Neural cell (in vitro differentiated cells): Measurements from ENCODE around the gene PES1. TPM values are rescaled to one million over a fixed set of nuclear protein-coding genes. Genes with fewer than 3 reads are reported as not detected.

Experiments used
- H2AFZ ChIP-seq: fragments of 200-600, 300-800 bp; sonication (generic), shearing (Covaris generic); 2 replicates; pipeline ENCODE4 v1.6.0; 2014; ENCODE audit warnings: low read depth, mild to moderate bottlenecking, antibody characterized with exemption, low read length, moderate library complexity
- H3F3A ChIP-seq: fragments of 200-600 bp; shearing (Covaris generic); 2 replicates; pipeline ENCODE4 v1.6.1; 2016; ENCODE audit warnings: mild to moderate bottlenecking, moderate library complexity, mixed read lengths, antibody characterized with exemption, low read length; ENCODE audit not compliant: insufficient read depth, poor library complexity, severe bottlenecking
- H3K27ac ChIP-seq: fragments of 200-600, 300-800 bp; sonication (generic), shearing (Covaris generic); 2 replicates; pipeline ENCODE4 v1.5.1; 2014; ENCODE audit warnings: mild to moderate bottlenecking, low read length, moderate library complexity
- H3K27me3 ChIP-seq: fragments of 300-800, 200-600 bp; sonication (generic), shearing (Covaris generic); 2 replicates; pipeline ENCODE4 v1.6.0; 2014; ENCODE audit warnings: mild to moderate bottlenecking, low read depth, low read length, moderate library complexity; ENCODE audit not compliant: insufficient read depth
- H3K36me3 ChIP-seq: fragments of 300-800, 200-600 bp; sonication (generic), shearing (Covaris generic); 2 replicates; pipeline ENCODE4 v1.5.1; 2014; ENCODE audit warnings: mild to moderate bottlenecking, antibody characterized with exemption, low read length, moderate library complexity; ENCODE audit not compliant: insufficient read depth
- H3K4me2 ChIP-seq: fragments of 300-800, 200-600 bp; sonication (generic), shearing (Covaris generic); 2 replicates; pipeline ENCODE4 v1.6.0; 2014; ENCODE audit warnings: mild to moderate bottlenecking, low read length
- H3K4me3 ChIP-seq: fragments of 300-800, 200-600 bp; sonication (generic), shearing (Covaris generic); 2 replicates; pipeline ENCODE4 v1.5.1; 2014; ENCODE audit warnings: mild to moderate bottlenecking, low read length, moderate library complexity
- H3K79me2 ChIP-seq: fragments of 200-600 bp; shearing (Covaris generic); replicated peaks from 2 replicates; pipeline ENCODE4 v1.6.0; 2014; ENCODE audit warnings: mild to moderate bottlenecking, low read length, moderate library complexity; ENCODE audit not compliant: insufficient read depth
- H3K9ac ChIP-seq: fragments of 300-800, 200-600 bp; sonication (generic), shearing (Covaris generic); 2 replicates; pipeline ENCODE4 v1.6.1; 2016; ENCODE audit warnings: mild to moderate bottlenecking, low read length, mixed read lengths
- H3K9me2 ChIP-seq: fragments of 200-600 bp; shearing (Covaris generic); 2 replicates; pipeline ENCODE4 v1.6.1; 2016; ENCODE audit warnings: mild to moderate bottlenecking, low read length, mixed read lengths; ENCODE audit not compliant: insufficient read depth
- H3K9me3 ChIP-seq: fragments of 200-600, 300-800 bp; sonication (generic), shearing (Covaris generic); 2 replicates; pipeline ENCODE4 v1.6.1; 2016; ENCODE audit warnings: mild to moderate bottlenecking, mixed run types, low read length, moderate library complexity, mixed read lengths
- H4K20me1 ChIP-seq: fragments of 200-600 bp; shearing (Covaris generic); 2 replicates; pipeline ENCODE4 v1.6.1; 2016; ENCODE audit warnings: mild to moderate bottlenecking, mixed run types; ENCODE audit not compliant: insufficient read depth
- EP300 ChIP-seq: fragments of 450-650 bp; conservative IDR thresholded peaks from 2 replicates; pipeline ENCODE4 v1.6.1; 2014; ENCODE audit warnings: antibody characterized with exemption, mild to moderate bottlenecking, moderate library complexity; ENCODE audit not compliant: poor library complexity, severe bottlenecking
- EZH2 ChIP-seq: fragments of 200-600, 300-800 bp; shearing (Covaris generic), sonication (generic); IDR thresholded peaks from 2 replicates; pipeline ENCODE4 v1.6.1; 2014; ENCODE audit warnings: antibody characterized with exemption, low read length, borderline replicate concordance, mild to moderate bottlenecking; ENCODE audit not compliant: insufficient read depth, poor library complexity, severe bottlenecking
- MXI1 ChIP-seq: fragments of 450-650 bp; conservative IDR thresholded peaks from 2 replicates; pipeline ENCODE4 v1.6.1; 2014; ENCODE audit warnings: antibody characterized with exemption, mild to moderate bottlenecking; ENCODE audit not compliant: poor library complexity, severe bottlenecking
- POLR2AphosphoS5 ChIP-seq: IDR thresholded peaks from 2 replicates; pipeline ENCODE4 v1.6.1; 2012
- RAD21 ChIP-seq: fragments of 450-650 bp; conservative IDR thresholded peaks from 2 replicates; pipeline ENCODE4 v1.6.1; 2014; ENCODE audit warnings: antibody characterized with exemption, mild to moderate bottlenecking, moderate library complexity
- REST ChIP-seq: IDR thresholded peaks from 2 replicates; pipeline ENCODE4 v1.6.1; 2012; ENCODE audit warnings: borderline replicate concordance
- SMC3 ChIP-seq: fragments of 450-650 bp; conservative IDR thresholded peaks from 2 replicates; pipeline ENCODE4 v1.6.1; 2014; ENCODE audit warnings: antibody characterized with exemption, mild to moderate bottlenecking, moderate library complexity; ENCODE audit not compliant: poor library complexity
- TAF1 ChIP-seq: IDR thresholded peaks from 2 replicates; pipeline ENCODE4 v1.6.1; 2012; ENCODE audit warnings: low read depth
- polyA plus RNA-seq: library from polyadenylated mRNA; depleted of rRNA; stranded (reverse); fragments of >200 nt; gene quantifications from 2 replicates; pipeline ENCODE4 v1.2.3, GENCODE V29; 2014
- TF ChIP-seq, protein P1 (sequence below): fragments of 450-650 bp; IDR thresholded peaks from 2 replicates; pipeline ENCODE4 v1.5.1; 2014; ENCODE audit warnings: antibody characterized with exemption, mild to moderate bottlenecking, moderate library complexity; ENCODE audit not compliant: poor library complexity, severe bottlenecking

PES1 gene
- polyA plus RNA-seq, 1 donor from 2014 or later = 44.1 TPM

- Histone ChIP-seq H3K4me2 (no peak overlapping the region), H3K79me2 (no peaks in the 10 kb centered on the region), H3K9me3 (no peaks in the 10 kb centered on the region), H3K27me3 (no peaks in the 10 kb centered on the region), H3F3A (no peaks in the 10 kb centered on the region), H3K27ac (no peak overlapping the region), H3K9me2 (no peaks in the 10 kb centered on the region), H3K9ac (no peak overlapping the region), H4K20me1 (no peaks in the 10 kb centered on the region), H3K36me3 (no peaks in the 10 kb centered on the region), H3K4me3 (no peak overlapping the region), H2AFZ (no peak overlapping the region)
- TF ChIP-seq, protein P1, sequence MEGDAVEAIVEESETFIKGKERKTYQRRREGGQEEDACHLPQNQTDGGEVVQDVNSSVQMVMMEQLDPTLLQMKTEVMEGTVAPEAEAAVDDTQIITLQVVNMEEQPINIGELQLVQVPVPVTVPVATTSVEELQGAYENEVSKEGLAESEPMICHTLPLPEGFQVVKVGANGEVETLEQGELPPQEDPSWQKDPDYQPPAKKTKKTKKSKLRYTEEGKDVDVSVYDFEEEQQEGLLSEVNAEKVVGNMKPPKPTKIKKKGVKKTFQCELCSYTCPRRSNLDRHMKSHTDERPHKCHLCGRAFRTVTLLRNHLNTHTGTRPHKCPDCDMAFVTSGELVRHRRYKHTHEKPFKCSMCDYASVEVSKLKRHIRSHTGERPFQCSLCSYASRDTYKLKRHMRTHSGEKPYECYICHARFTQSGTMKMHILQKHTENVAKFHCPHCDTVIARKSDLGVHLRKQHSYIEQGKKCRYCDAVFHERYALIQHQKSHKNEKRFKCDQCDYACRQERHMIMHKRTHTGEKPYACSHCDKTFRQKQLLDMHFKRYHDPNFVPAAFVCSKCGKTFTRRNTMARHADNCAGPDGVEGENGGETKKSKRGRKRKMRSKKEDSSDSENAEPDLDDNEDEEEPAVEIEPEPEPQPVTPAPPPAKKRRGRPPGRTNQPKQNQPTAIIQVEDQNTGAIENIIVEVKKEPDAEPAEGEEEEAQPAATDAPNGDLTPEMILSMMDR = no peak
- TF ChIP-seq TAF1 = no peak
- no peak for TF ChIP-seq EZH2
- no peak for TF ChIP-seq EP300
- no peak for TF ChIP-seq MXI1
- TF ChIP-seq SMC3 = no peak
- TF ChIP-seq REST = no peak
- TF ChIP-seq RAD21 = no peak
- TF ChIP-seq POLR2AphosphoS5 = no peak
These were observed 5.2 kb upstream of the PES1 start for GRCh38 chr22:30596886-30597285.

GRCh38 chr22:30596199-30596598 is 4.5 kb upstream of the PES1 start:
- TF ChIP-seq TAF1 = no peak
- TF ChIP-seq MXI1 = no peak
- no peak for TF ChIP-seq EP300
- TF ChIP-seq EZH2 = no peak
- TF ChIP-seq REST = no peak

More at GRCh38 chr22:30596199-30596598, 4.5 kb upstream of the PES1 start:
- no peak overlapping the region for H3K27ac ChIP-seq
- no peak overlapping the region for H3K4me2 ChIP-seq
- no peaks in the 10 kb centered on the region for H3K36me3 ChIP-seq
- no peaks in the 10 kb centered on the region for H3F3A ChIP-seq
- H3K9ac ChIP-seq = no peak overlapping the region
- no peaks in the 10 kb centered on the region for H4K20me1 ChIP-seq
- H2AFZ ChIP-seq = no peak overlapping the region
- H3K9me2 ChIP-seq = no peaks in the 10 kb centered on the region
- H3K27me3 ChIP-seq = no peaks in the 10 kb centered on the region
- peaks cover 3% of the 10 kb centered on the region for H3K79me2 ChIP-seq
- H3K9me3 ChIP-seq = no peaks in the 10 kb centered on the region
- H3K4me3 ChIP-seq = no peak overlapping the region
